Measurements from ENCODE around the gene CCDC187.

The CCDC187 gene

DNA sequence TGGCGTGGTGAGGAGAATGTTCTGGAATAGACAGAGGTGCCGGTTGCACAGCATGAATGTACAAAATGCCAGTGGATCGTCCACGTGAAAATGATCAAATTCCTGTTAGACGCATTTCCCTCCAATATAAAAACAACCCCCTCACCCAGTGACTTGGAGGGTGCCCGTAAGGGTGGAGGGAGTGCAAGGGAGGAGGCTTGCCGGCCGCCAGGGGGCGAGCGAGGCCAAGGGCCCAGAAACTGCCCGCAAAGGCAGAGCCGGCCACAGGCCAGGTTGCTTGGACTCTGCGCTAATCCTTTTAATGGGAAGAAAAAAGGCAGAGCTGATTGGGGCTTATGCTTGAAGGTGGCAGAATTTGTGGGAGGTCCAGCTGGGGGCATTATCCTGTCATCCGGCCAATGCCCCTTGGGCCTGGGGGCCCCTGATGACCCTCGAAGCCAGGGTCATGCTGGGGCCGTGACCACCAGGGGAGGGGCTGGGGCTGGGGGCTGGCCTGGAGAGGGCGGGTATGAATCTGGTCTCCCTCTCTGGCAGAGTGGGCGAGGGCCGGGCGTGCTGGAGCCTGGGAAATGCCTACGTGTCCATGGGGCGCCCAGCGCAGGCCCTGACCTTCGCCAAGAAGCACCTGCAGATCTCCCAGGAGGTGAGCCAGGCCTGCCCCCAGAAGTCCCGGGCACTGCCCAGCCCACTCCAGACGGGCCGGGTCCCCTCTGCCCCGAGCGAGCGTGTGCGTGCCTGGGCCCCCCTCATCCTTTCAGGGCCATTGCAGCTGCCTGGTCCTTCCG, 35.5 kb upstream of the CCDC187 start:
- peak; percentile 89 for DNase-seq (ENCODE audit: low spot score)

DNA sequence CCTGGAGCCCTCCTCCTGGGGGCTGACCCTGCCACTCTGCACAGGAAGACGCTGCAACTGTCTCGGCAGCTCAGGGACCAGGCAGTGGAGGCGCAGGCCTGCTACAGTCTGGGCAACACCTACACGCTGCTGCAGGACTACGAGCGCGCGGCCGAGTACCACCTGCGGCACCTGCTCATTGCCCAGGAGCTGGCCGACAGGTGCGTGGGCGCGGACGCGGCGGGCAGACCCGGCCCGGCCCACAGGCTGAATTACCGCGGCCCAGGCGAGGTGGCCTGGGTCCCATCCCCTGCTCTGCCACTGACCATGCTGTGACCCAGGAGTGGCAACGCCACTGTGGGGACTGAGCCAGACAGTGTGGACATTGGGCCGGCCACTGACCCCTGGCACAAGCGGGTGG, 34.6 kb upstream of the CCDC187 start:
- DNase-seq (ENCODE audit: low spot score) = no peak

DNA sequence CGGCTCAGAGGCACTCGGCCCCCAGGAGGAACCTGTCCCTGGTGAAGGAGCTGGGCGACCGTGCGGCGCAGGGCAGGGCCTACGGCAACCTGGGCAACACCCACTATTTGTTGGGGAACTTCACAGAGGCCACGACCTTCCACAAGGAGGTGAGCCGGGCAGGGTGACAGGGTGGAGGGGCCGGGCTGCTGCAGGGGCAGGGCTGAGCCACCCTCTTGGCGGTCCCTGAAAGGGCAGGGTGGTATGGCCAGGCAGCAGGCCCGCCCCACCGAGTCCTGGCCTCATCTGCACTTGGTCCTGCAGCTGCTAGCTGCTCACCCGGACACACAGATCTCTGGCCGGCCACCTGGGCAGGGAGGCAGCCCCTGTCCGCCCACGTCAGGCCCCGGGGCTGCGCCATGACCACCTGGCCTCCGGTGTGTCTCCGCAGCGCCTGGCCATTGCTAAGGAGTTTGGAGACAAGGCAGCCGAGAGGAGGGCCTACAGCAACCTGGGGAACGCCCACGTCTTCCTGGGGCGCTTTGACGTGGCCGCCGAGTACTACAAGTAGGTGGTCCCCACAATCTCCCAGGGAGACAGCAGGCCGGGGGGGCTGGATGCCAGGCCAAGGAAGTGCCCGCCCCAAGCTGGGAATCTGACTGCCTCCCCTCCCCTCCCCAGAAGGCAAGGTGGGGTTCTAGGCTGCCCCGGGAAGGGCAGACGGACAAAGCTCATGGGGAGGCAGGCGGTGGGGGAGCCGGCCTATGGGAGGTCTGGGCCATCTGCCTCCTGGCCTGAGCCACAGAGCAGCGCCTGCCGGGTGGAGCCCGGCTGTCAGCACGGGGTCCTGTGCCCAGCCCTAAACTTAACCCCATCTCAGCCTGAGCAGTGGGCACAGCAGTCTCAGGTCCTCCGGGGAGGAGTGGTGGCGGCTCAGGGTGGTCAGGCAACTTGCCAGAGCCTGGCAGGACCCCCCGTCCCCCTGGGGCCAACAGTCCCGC, 33.8 kb upstream of the CCDC187 start:
- DNase-seq (ENCODE audit: low spot score) = no peak

DNA sequence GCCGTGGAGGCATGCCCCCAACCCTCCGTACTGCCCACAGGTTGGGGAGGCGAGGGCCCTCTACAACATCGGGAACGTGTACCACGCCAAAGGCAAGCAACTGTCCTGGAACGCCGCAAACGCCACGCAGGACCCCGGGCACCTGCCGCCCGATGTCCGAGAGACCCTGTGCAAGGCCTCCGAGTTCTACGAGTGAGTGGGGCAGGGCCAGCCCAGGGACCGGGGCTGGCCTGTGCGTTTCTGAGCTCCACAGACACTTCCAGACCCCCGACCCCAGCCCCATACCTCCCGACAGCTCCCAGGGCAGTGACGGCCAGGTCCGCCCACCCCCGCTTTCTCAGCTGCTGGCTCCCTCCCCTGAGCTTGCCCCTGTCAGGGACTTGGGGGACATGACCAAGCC, 33.0 kb upstream of the CCDC187 start:
- DNase-seq (ENCODE audit: low spot score) = no peak

DNA sequence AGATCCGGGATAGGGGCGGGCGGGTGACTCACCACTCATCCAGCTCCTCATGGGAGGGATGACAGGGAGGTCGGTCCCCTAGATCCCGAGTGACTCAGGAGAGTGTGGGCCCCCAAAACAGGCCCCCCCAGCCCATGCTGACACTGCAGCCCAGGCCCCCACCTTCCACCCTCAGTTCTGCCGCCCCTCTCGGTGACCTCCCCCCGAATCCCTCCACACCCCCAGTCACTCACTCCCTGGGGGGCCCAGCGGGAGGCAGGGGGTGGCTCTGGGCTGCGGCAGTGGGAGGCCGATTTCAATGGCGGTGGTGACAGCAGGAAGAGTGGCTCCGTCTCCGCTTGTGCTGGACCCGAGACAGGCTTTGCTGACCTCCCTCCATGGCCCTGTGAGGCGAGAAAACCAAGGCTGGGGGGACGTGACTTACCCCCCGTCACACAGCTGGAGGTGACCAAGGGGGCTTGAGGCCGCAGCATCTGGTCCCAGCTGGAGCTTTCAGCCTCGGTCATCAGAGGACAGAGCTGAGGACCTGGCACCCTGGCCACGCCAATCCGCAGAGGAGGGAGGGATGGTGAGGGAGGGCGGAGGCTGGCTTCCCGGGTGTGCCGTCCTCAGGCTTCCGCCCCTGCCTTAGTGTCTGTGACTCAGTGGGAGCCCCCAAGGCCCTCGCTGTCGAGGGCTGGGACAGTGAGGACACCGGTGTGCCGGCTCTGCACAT, 32.4 kb upstream of the CCDC187 start:
- DNase-seq (ENCODE audit: low spot score) = no peak

DNA sequence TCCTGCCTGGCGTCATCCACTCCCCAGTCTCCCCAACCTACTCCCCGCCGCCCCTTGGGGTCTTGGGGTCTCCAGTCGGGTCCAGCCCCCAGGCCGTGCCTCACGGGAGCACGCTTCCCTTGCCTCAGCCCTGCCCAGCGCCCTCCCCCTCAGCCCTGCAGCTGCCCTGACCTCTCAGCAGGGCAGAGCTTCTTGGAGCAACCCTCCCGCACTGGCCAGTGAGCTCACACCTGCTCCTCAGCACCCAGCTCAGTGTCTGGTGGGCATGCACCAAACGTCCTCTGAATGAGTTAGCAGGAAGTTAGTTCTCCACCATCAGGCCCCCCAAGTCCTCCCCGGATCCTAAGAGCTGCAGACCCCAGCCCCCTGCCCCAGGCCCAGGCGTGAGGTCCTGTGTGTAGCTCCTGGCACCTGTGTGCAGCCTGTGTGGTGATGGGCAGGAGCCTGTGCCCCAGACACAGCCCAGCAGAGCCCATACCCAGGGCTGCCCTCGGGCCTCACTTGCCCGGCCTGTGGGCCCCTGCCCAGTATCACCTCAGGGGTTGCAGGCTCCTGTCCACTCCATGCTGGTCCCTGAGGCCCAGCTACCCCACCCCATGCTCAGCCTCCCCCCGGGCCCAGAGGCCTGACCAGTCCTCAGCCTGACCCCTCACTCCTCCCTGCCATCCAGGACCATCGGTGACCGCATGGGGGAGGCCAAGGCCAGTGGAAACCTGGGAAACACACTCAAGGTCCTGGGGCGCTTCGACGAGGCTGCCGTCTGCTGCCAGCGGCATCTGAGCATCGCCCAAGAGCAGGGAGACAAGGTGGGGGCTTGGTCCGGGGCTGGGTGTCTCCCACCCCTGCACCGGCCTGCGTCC, 31.6 kb upstream of the CCDC187 start:
- DNase-seq (ENCODE audit: low spot score) = no peak

DNA sequence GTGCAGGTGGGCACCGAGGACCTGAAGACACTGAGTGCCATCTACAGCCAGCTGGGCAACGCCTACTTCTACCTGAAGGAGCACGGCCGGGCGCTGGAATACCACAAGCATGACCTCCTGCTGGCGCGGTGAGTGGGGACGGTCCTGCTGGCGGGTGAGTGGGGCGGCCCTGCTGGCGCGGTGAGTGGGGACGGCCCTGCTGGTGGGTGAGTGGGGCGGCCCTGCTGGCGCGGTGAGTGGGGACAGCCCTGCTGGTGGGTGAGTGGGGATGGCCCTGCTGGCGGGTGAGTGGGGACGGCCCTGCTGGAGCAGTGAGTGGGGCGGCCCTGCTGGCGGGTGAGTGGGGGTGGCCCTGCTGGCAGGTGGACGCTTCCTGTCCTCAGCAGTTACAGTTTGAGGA, 30.6 kb upstream of the CCDC187 start:
- DNase-seq (ENCODE audit: low spot score) = no peak

DNA sequence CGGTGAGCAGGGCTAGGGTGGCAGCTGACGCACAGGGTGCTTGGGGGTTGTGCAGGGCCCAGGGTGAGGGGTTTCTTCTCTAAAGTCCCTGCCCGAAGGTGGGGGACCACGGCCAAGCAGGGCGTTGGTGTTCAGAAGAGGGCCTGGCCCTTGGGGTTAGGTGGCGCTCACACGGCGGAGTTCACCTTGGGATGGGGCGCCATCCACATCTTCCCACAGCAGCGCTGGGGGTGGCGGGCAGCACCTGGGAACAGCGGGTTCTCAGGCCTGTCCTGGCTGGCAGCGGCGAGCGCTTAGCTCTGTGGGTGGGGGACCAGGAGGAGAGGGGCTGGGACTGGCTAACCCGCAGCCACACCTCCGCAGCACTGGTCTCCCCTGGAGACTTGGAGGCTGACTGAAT, 29.6 kb upstream of the CCDC187 start:
- DNase-seq (ENCODE audit: low spot score) = no peak

DNA sequence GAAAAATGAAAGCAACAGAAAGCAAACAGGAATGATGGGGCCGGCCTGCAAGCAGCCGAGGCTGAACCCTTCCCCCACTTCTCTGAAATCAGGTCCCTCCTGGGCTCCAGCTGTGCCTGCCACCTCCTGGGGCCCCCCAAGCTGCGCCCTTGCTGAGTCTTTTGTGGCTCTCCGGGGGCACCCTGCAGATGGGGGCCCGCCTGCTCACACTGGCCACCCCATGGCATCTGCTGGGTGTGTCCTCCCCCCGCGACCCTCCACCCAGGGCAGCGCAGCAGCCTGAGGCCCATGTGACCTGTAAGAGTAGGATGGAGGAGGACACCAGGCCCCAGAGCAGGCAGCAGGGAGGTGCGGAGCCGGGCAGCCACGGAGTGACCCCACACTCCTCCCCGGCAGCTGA, 29.2 kb upstream of the CCDC187 start:
- no peak for DNase-seq (ENCODE audit: low spot score)

DNA sequence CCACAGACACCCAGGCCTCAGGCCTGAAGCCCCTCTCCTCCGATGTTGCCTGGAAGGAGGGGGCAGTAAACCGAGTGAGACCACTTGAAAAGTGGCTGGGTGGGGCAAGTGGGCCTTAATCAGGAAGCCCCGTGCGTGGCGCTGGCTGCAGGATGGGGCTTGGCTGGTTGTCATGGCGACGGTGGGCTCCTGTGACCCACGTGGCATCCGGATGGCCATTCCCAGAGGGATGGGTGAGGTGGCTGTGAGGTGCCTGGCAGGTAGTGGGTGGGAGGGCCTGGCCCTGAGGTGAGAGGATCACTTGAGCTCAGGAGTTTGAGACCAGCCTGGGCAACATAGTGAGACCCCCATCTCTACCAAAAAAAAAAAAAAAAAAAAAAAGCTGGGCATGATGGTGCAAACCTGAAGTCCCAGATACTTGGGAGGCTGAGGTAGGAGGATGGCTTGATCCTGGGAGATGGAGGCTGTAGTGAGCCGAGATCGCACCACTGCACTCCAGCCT, 28.6 kb upstream of the CCDC187 start:
- DNase-seq (ENCODE audit: low spot score) = no peak

DNA sequence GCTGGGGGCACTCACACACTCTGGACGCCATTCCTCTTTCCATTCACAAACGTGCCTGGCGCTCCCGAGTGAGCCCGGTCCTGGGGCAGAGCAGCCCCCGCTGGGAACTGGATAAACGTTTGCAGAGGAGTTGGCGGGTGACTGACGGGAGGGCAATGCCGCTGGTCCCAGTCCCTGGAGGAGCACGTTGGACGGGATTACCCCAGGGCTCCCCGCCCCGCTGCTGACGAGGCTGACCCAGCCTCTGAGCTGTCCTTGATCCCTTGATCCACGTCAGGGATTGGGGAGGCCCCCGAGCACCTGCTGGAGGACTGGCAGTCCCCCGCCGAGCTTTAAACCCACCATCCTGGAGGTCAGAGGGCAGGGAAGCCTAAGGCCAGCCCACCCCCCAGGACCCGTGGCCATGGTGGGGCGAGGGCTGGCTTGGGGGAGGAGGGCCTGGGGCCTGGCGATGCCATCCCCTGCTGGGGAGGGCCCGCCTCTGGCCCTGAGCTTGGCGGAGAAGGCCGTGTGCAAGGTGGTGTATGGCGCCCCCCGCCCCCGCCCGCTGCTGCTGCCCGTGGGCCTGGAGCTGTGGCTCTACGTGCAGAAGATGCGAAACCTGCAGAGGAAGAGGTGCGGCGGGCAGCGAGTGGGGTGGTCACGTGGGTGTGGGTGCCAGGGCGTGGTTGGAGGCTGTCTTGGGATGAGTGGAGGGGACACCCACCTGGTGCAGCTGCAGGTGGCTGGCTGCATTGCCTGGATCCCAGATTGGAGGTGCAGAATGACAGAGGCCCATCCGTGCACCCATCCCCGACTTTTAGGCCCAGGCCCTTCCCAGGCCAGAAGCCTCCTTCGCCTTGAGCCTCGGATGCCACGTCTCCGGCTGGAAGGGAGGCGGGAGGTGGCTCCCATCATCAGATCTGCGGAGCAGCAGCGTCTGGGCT, 27.9 kb upstream of the CCDC187 start:
- no peak for DNase-seq (ENCODE audit: low spot score)

DNA sequence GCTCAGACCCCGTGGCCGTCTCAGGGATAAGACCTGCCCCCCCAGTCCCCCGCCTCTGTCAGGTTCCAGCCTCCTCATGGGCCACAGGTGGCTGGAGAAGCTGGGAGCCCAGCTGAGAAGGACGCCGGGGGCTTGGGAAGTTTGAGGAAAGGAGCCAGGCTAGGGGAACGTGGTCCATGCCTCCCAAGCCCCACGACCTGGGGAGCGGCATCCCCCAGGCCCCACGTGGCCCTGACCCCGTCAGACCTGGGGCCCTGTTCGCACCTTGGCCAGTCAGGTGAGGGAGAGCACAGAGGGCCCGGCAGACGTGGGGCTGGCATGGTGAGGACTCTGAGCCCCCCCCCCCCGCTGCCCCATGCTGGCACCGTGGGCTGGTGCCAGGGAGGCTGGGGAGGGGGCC, 27.1 kb upstream of the CCDC187 start:
- no peak for DNase-seq (ENCODE audit: low spot score)

DNA sequence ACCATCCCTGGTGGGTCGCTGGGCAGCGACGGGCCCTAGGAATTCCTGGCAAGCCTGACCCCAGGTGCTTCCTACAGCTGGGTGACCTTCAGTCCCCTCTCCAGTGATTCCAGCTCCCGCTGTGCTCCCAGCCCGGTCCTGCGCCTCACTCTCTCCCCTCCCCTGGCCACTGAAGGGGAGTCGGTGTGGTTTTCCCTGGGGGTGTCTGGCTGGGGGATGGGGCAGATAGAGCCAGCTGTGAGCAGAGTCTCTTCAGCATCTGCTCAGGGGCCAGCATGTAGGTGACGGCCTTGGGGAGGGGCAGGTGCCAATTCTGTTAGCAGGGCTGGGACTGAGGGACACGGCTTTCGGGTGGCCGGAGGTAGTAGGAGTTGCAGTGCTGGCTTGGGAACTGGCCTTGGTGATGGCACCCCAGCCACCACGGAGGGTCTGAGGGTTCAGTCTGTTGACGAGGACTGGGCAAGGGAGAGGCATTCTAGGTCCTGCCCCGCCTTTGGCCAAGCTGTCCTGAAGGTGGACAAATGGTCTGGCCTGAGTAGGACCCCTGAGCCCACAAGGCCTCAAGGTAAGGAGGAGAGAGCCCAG, 26.6 kb upstream of the CCDC187 start:
- no peak for DNase-seq (ENCODE audit: low spot score)

DNA sequence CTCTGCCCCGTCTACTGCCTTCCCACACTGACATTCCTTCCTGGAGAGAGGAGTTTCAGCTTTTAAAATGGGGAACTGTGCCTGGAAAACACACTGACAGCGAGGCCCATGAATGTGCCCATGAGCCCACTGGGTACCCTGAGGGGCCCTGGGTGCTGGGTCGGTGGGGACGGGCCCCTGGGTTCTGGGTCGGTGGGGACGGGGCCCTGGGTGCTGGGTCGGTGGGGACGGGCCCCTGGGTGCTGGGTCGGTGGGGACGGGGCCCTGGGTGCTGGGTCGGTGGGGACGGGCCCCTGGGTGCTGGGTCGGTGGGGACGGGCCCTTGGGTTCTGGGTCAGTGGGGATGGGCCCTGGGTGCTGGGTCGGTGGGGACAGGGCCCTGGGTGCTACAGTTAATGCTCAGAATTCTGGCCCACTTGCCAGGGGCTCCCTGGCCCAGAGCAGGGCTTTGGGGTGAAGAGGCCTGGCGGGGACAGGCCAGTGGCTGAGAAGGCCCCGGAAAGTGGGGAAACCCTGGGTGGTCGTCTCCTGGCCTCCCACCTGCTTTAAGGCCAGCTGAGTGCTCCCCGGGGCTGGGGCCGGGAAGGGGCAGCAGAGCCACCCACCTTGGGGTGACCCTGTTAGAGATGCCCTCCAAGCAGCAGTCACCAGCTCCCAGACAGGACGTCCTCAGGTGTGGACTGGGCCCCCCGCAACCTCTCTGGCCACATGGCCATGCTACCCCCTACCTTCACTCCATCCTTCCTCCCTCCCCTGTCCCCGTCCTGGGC, 25.9 kb upstream of the CCDC187 start:
- no peak for DNase-seq (ENCODE audit: low spot score)

DNA sequence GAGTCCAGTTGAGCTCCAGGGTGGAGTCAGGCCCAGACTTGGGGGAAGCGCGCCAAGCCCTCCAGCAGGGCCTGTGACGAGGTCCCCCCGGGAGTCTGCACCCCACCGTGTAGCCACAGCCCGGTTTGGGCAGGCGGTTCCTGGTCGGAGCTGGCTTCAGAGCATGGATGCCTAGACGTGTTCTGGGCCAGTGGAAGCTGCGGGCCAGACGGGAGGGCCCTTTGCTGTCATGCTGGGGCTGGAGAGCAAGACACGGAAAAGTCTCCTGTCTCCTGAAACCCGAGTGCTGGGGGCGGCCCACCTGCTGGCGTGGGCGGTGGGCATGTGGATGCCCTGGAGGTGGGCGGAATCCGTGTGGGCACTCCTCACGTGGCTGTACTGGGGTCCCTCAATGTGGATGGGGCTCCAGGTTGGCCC, 25.3 kb upstream of the CCDC187 start:
- no peak for DNase-seq (ENCODE audit: low spot score)

DNA sequence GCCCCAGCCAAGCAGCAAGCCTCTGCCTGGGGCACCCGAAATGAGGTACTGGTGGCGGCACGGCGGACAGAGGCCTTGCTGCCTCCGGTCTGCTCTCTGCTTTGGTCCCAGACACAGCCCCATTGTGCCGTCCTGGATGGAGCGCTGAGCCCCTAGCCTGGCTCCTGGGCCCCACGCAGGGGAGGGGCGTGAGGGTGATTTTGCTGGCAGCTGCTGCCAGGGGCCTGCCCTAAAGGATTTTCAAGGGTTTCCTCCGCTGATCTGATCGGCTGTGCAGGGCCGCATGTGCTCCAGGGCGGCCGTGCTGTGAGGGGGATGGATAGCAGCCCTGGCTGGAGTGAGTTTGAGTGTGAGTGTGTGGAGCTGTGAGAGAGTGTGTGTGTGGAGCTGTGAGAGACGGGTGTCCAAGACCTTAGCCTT, 24.7 kb upstream of the CCDC187 start:
- DNase-seq (ENCODE audit: low spot score) = peak; percentile 63

DNA sequence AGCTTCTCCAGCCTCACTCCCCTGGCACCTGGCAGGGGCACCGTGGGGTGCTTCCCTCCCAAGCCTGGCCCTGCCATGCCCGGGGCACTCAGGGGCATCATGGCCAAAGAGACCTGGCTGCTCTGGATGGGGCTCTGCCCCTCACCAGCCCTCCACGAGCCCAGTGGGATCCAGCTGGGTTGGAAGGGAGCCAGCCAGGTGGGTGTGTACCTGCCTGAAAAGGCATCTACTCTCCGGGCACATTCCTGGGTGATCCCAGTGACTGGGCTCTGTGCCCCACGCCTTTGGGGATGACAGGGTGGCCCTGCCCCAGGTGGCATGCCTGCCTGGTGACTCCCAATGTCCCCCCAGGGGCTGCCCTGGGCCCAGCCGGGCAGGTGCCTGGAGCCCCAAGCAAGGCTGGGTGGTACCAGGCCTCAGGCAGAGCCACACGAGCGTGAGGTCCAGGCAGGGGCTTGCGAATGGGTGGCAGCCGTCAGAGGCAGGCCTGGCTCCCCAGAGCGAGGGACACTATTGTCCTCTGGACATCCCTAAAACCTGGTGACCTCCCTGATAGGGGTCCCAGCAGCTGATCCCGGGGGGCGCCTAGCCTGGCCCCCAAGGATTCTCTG, 24.2 kb upstream of the CCDC187 start:
- DNase-seq (ENCODE audit: low spot score) = no peak

DNA sequence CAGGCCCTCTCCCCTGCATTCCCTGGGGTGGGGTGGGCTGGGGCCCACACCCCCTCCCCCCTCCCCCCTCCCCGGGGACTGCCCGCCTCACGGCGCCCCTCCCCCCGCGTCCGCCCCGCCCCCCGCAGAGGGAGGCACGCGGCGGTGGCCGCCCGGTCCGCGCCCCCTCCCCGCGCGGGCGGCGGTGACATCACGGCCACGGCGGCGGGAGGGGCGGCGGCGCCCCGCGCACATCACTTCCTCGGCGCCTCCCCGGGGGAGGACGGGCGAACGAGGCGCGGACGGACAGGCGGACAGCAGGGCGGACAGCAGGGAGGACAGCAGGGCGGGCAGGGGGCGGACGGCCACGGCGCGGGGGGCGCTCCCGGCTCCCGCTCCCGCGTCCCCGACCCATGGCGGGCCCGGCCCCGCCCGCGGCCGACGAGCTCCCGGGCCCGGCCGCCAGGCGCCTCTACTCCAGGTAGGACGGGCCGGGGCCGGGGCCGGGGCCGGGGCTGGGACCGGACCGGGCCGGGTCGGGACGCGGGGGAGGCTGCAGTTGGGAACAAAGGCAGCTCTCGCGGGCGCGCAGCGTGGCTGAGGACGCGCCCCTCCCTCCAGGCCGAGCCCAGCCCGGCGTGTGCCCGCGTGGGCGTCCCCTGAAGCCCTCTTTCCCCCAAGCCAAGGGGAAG, 23.5 kb upstream of the CCDC187 start, which contains the start of gene GPSM1:
Gene GPSM1 (plus strand): TSS at position 236 of the 671 bp plus-strand sequence. CDS start 157 bp downstream, at position 393.
- peak; percentile 89 for DNase-seq (ENCODE audit: low spot score)

Data from iPS-NIHi11 (cell line).